Effector CD8-positive, alpha-beta T cell (primary cell): ENCODE measurements around the gene METRNL.
"Not testable (repeated sequence)": the region's sequence is repeated elsewhere in the genome, so short reads cannot be mapped to it uniquely, and the experiment has no call there.

Experiments
- DNase-seq: peaks from one replicate; lab custom pipeline; 2025; lab: John Stamatoyannopoulos, UW

The METRNL gene

DNA sequence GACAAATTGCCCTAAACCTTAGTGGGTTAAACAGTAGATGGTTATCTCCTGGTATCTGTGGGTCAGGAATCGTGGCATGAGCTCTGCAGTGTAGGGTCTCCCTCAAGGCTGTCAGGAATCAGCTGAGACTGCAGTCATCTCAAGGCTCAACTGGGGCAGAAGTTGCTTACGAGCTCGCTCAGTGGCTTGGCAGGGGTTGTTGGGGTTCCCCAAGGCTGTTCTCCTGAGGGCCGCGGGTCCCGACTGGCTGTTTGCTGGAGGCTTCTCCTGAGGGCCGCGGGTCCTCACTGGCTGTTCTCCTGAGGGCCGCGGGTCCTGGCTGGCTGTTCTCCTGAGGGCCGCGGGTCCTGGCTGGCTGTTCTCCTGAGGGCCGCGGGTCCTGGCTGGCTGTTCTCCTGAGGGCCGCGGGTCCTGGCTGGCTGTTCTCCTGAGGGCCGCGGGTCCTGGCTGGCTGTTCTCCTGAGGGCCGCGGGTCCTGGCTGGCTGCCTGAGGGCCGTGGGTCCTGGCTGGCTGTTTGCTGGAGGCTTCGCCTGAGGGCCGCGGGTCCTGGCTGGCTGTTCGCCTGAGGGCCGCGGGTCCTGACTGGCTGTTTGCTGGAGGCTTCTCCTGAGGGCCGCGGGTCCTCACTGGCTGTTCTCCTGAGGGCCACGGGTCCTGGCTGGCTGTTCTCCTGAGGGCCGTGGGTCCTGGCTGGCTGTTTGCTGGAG lies 60.3 kb downstream of the METRNL start:
- not testable (repeated sequence) for DNase-seq

GRCh38 chr17:83140249-83140566 lies 60.8 kb downstream of the METRNL start:
- not testable (repeated sequence) for DNase-seq

DNA sequence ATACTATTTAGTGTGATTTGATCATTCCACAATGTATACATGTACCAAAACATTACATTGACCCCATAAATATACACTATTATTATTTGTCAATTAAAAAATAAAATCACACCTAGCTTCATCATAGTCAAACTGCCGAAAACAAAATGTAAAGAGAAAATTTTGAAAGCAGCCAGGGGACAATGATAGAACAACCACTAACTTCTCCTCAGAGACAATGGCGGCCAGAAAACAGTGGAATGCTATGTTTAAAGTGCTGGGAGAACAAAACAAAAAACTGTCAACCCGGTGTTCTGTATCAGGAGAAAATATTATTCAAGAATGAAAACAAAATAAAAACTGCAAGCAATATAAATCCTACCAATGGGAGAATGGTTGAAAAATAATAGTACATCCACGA lies 63.2 kb downstream of the METRNL start:
- DNase-seq: no peak

GRCh38 chr17:83143817-83144231 lies 64.4 kb downstream of the METRNL start:
- DNase-seq: no peak
